Fibroblast of villous mesenchyme (primary cell): ENCODE results near the gene NCAPH2. TPM values are rescaled to one million over a fixed set of nuclear protein-coding genes. Genes with fewer than 3 reads are reported as not detected.

ENCODE experiments used
- DNase-seq: peaks from one replicate; pipeline ENCODE4 v3.0.0-alpha.2; 2010; ENCODE audit warnings: low read depth
- H3K4me3 ChIP-seq: 2 replicates; pipeline ENCODE4 v1.5.1; 2011; ENCODE audit warnings: low read depth, mild to moderate bottlenecking, low read length
- total RNA-seq: library from RNA; depleted of rRNA; stranded (reverse); fragments of >200 nt; gene quantifications from 2 replicates; pipeline ENCODE4 v1.2.3, GENCODE V29; 2012
- TF ChIP-seq, protein P1 (sequence below): IDR thresholded peaks from 2 replicates; pipeline ENCODE4 v1.5.1; 2012; ENCODE audit warnings: low read depth, mild to moderate bottlenecking, low read length; ENCODE audit not compliant: insufficient read depth

NCAPH2 gene
- total RNA-seq, 1 donor: 27.2 TPM

DNA sequence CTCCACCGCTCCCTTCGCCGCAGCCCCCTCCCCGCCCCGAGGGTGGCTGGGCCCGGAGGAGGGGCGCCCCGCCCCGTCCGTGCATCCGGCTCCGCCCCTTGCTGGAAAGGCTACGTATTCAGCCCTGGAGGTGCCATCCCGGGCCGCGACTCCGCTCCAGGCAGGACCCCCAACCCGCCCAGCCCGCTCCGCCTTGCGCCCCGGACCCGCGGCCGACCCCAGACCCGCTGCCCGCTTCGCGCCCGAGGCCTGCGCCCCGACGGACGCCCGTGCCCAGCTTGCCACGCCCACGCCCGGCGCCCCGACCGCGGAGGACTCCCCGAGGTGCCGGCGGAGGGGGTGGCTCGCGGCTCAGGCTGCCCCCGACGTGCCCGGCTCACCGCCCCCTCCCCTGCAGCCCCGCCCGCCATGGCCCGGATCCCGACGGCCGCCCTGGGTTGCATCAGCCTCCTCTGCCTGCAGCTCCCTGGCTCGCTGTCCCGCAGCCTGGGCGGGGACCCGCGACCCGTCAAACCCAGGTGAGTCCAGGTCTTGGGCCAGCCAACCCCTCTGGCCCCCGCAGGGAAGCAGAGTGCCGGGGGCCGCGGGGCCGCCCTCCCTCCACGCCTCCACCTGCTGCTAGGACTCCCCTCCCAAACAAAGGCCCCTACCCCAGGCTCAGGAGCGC is 26.5 kb upstream of the NCAPH2 start, which contains the start of gene ADM2:
Gene ADM2, plus strand, starts transcription at position 104 of the 667 bp plus-strand sequence. Its CDS starts 305 bp downstream, at position 409.
- TF ChIP-seq, protein P1, sequence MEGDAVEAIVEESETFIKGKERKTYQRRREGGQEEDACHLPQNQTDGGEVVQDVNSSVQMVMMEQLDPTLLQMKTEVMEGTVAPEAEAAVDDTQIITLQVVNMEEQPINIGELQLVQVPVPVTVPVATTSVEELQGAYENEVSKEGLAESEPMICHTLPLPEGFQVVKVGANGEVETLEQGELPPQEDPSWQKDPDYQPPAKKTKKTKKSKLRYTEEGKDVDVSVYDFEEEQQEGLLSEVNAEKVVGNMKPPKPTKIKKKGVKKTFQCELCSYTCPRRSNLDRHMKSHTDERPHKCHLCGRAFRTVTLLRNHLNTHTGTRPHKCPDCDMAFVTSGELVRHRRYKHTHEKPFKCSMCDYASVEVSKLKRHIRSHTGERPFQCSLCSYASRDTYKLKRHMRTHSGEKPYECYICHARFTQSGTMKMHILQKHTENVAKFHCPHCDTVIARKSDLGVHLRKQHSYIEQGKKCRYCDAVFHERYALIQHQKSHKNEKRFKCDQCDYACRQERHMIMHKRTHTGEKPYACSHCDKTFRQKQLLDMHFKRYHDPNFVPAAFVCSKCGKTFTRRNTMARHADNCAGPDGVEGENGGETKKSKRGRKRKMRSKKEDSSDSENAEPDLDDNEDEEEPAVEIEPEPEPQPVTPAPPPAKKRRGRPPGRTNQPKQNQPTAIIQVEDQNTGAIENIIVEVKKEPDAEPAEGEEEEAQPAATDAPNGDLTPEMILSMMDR: no peak
- DNase-seq: peak; percentile 25
- H3K4me3 ChIP-seq: peak within 1 kb of the TSS; percentile 81

GRCh38 chr22:50482107-50483074 is 25.6 kb upstream of the NCAPH2 start:
- no peak for DNase-seq
- peak overlapping the region; percentile 81 for H3K4me3 ChIP-seq
- TF ChIP-seq, protein P1: no peak

GRCh38 chr22:50483106-50483505 is 24.9 kb upstream of the NCAPH2 start:
- no peak for DNase-seq
- TF ChIP-seq, protein P1: no peak

DNA sequence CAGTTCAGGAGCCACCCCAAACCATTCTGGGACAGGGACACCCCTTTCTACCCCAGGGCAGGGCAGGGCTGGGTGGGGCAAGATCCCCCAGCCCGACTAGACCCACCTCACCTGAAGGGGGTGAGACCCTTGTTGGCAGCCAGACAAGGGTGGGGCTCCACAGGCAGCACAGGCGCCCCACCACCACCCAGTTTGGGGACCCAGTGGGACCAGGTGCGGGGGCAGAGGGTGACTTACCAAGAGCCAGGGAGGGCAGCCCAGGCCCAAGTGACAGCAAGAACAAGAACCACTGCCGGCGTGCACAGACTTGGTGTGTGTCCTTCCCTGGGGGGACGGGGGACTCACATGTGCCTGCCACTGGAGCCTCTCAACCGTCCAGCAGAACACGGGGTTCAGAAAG is 24.5 kb upstream of the NCAPH2 start:
- DNase-seq: no peak
- no peak overlapping the region for H3K4me3 ChIP-seq
- TF ChIP-seq, protein P1: no peak

More at GRCh38 chr22:50483106-50483505, 24.9 kb upstream of the NCAPH2 start:
- H3K4me3 ChIP-seq: peak overlapping the region; percentile 81

GRCh38 chr22:50483977-50484853 is 23.8 kb upstream of the NCAPH2 start:
- DNase-seq: no peak
- no peak overlapping the region for H3K4me3 ChIP-seq
- TF ChIP-seq, protein P1: no peak
